ENCODE data around the gene TMEM31.

TMEM31 gene

DNA sequence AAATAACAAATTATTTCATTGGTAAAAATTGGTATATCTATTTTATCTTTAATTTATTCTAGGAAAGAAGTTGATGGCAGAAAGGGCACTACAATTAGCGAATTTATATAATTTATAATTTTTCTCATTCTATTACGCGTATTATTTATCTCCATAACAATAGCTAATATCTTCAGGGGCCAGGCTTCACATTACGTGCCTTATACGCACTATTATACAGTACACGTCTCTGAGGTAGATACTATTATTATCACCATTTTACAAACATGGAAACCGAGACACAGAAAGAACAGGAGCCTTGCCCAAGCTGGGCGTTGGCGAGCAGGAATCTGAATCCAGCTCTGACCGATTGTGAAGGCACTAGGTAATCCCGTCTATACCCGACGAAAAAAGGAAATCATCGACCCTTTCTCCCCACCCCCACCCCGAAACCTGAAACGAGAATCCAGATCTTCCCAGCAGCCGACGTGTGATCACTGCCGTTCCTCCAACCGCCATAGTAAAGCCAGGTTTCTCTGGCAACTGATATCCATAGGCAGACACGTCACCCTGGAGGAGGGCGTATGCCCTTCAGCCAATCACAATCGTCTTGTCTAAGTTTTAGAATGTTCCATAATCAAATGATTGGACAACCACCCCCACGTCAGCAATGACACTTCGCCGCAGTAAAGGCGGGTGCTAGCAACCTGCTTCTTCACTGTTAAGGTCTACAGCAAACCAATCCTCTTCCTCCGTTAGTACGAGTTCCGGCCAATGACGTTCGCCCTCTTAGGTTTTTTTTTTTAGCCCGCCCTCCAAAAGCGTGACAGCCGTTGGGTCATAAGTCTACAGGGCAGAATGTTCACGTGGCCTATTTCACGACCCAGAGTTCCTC lies 24.3 kb upstream of the TMEM31 start, which contains the start of gene MORF4L2 (continued):
- peak; percentile 64 for TF ChIP-seq KLF10 (tag by site-specific recombination; IDR thresholded peaks at IDR 0.05)
- TF ChIP-seq ZSCAN30 (tag by site-specific recombination; IDR thresholded peaks at IDR 0.05), result peak; percentile 32; the same call in 1 of the 2 replicates
- TF ChIP-seq ZNF768 (tag by site-specific recombination; IDR thresholded peaks at IDR 0.05), result 0 out of 2 replicates have a peak, but pooled peaks have one; percentile 12
- peak; percentile 20; the same call in 1 of the 2 replicates for TF ChIP-seq MYNN (tag by site-specific recombination; IDR thresholded peaks at IDR 0.05; ENCODE audit: borderline replicate concordance)

DNA sequence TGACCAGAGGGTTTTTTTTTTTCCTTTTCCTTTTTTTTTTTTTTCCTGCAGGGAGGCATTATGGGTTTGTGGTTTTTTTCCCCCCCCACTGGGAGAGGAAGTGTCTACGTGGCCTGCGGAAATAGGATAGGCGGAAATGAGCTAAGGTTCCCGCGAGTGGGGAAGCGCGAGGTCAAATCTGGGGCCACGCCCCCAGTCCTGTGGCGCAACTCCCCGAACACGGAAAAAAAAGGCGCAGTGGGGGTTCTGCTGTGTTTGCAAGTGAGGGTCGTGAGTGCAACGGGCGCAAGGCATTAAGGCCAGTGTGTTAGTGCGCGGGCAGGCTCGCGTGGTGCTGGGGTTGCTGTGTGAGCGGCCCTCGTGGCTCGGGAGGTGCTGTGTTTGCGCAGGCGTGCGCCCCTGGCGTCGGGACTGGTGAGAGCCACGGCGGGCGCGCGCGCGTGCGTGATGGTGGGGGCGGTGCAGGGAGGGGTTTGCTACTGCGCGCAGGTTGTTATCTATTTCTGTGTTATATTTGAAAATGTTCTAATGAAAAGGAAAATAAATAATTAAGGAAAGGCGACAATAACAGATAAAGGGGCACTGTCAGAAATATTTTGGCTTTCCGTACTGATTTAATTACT lies 23.5 kb upstream of the TMEM31 start:
- Histone ChIP-seq H3K9me3 (ENCODE audit: control insufficient read depth, insufficient read depth, low read depth, low read length) (no peaks in the 10 kb centered on the region), H3K27ac (ENCODE audit: extremely low read depth, low read depth, low read length) (peak overlapping the region; percentile 87), H3K4me3 (ENCODE audit: low read depth, low read length) (peak overlapping the region; percentile 53), H3K4me1 (ENCODE audit: control insufficient read depth, insufficient read depth, low read length) (peaks cover 2% of the 10 kb centered on the region; the same call in 1 of the 2 replicates), H3K36me3 (ENCODE audit: control insufficient read depth in 2 of 2, insufficient read depth in 1 of 2, low read length in 2 of 2) (peaks cover 23 to 33% of the 10 kb centered on the region in 2 experiments)
- ChIA-PET POLR2A (interaction anchor here (0.6 to 2.7 kb wide), 8 partner anchors 43 to 232 kb away, joined by 3 to 11 read pairs (median 4); partner anchors contain the start of gene TCEAL1), CTCF (interaction anchor here (0.6 to 1.0 kb wide), 4 partner anchors 30 to 586 kb away, joined by 3 to 7 read pairs (median 4); no protein-coding TSS in a partner anchor)
- TF ChIP-seq ZSCAN16 (tag by site-specific recombination; IDR thresholded peaks at IDR 0.05) (peak; percentile 37; the same call in 1 of the 2 replicates), ZNF2 (tag by site-specific recombination; IDR thresholded peaks at IDR 0.05) (peak; percentile 40; the same call in 1 of the 2 replicates), ZNF558 (tag by site-specific recombination; IDR thresholded peaks at IDR 0.05) (no peak; the same call in 1 of the 2 replicates), ZNF510 (tag by site-specific recombination; IDR thresholded peaks at IDR 0.05; ENCODE audit: insufficient replicate concordance) (no peak), ZNF155 (tag by site-specific recombination; IDR thresholded peaks at IDR 0.05) (no peak), ZNF112 (tag by site-specific recombination; IDR thresholded peaks at IDR 0.05) (no peak), ZNF654 (tag by site-specific recombination; IDR thresholded peaks at IDR 0.05; ENCODE audit: low read depth) (no peak), ZNF785 (tag by site-specific recombination; IDR thresholded peaks at IDR 0.05) (0 out of 2 replicates have a peak, but pooled peaks have one; percentile 67), ZNF548 (tag by site-specific recombination; IDR thresholded peaks at IDR 0.05) (no peak), ZNF501 (tag by site-specific recombination; IDR thresholded peaks at IDR 0.05) (peak; percentile 59; the same call in 1 of the 2 replicates), ZNF670 (tag by site-specific recombination; IDR thresholded peaks at IDR 0.05; ENCODE audit: low read depth) (no peak), ZNF169 (tag by site-specific recombination; IDR thresholded peaks at IDR 0.05) (no peak), ZNF660 (tag by site-specific recombination; IDR thresholded peaks at IDR 0.05) (no peak; the same call in 1 of the 2 replicates), ZNF629 (tag by site-specific recombination; IDR thresholded peaks at IDR 0.05) (no peak), SP7 (tag by site-specific recombination; IDR thresholded peaks at IDR 0.05) (peak; percentile 66), ZFP3 (tag by site-specific recombination; IDR thresholded peaks at IDR 0.05; ENCODE audit: low read depth) (no peak), SCRT2 (tag by site-specific recombination; IDR thresholded peaks at IDR 0.05) (no peak), BCL11B (tag by site-specific recombination; IDR thresholded peaks at IDR 0.05; ENCODE audit: low read depth) (peak; percentile 86)
- TF ChIP-seq, protein P1, sequence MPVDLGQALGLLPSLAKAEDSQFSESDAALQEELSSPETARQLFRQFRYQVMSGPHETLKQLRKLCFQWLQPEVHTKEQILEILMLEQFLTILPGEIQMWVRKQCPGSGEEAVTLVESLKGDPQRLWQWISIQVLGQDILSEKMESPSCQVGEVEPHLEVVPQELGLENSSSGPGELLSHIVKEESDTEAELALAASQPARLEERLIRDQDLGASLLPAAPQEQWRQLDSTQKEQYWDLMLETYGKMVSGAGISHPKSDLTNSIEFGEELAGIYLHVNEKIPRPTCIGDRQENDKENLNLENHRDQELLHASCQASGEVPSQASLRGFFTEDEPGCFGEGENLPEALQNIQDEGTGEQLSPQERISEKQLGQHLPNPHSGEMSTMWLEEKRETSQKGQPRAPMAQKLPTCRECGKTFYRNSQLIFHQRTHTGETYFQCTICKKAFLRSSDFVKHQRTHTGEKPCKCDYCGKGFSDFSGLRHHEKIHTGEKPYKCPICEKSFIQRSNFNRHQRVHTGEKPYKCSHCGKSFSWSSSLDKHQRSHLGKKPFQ (tag by site-specific recombination; IDR thresholded peaks at IDR 0.05), result 0 out of 2 replicates have a peak, but pooled peaks have one; percentile 59
- TF ChIP-seq, protein P2, sequence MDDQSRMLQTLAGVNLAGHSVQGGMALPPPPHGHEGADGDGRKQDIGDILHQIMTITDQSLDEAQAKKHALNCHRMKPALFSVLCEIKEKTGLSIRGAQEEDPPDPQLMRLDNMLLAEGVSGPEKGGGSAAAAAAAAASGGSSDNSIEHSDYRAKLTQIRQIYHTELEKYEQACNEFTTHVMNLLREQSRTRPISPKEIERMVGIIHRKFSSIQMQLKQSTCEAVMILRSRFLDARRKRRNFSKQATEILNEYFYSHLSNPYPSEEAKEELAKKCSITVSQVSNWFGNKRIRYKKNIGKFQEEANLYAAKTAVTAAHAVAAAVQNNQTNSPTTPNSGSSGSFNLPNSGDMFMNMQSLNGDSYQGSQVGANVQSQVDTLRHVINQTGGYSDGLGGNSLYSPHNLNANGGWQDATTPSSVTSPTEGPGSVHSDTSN (CRISPR knock-in tag; IDR thresholded peaks at IDR 0.05), result peak; percentile 64; the same call in 1 of the 2 replicates
- TF ChIP-seq, protein P3, sequence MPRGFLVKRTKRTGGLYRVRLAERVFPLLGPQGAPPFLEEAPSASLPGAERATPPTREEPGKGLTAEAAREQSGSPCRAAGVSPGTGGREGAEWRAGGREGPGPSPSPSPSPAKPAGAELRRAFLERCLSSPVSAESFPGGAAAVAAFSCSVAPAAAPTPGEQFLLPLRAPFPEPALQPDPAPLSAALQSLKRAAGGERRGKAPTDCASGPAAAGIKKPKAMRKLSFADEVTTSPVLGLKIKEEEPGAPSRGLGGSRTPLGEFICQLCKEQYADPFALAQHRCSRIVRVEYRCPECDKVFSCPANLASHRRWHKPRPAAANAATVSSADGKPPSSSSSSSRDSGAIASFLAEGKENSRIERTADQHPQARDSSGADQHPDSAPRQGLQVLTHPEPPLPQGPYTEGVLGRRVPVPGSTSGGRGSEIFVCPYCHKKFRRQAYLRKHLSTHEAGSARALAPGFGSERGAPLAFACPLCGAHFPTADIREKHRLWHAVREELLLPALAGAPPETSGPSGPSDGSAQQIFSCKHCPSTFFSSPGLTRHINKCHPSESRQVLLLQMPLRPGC (tag by site-specific recombination; IDR thresholded peaks at IDR 0.05), result 0 out of 2 replicates have a peak, but pooled peaks have one; percentile 35
- TF ChIP-seq, protein P4, sequence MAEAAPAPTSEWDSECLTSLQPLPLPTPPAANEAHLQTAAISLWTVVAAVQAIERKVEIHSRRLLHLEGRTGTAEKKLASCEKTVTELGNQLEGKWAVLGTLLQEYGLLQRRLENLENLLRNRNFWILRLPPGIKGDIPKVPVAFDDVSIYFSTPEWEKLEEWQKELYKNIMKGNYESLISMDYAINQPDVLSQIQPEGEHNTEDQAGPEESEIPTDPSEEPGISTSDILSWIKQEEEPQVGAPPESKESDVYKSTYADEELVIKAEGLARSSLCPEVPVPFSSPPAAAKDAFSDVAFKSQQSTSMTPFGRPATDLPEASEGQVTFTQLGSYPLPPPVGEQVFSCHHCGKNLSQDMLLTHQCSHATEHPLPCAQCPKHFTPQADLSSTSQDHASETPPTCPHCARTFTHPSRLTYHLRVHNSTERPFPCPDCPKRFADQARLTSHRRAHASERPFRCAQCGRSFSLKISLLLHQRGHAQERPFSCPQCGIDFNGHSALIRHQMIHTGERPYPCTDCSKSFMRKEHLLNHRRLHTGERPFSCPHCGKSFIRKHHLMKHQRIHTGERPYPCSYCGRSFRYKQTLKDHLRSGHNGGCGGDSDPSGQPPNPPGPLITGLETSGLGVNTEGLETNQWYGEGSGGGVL (tag by site-specific recombination; IDR thresholded peaks at IDR 0.05), result peak; percentile 43; the same call in 1 of the 2 replicates

Measured in HEK293 (cell line).